ENCODE data around the gene GPR108.
"Not testable (repeated sequence)": the region's sequence is repeated elsewhere in the genome, so short reads cannot be mapped to it uniquely, and the experiment has no call there.

GPR108 gene

DNA sequence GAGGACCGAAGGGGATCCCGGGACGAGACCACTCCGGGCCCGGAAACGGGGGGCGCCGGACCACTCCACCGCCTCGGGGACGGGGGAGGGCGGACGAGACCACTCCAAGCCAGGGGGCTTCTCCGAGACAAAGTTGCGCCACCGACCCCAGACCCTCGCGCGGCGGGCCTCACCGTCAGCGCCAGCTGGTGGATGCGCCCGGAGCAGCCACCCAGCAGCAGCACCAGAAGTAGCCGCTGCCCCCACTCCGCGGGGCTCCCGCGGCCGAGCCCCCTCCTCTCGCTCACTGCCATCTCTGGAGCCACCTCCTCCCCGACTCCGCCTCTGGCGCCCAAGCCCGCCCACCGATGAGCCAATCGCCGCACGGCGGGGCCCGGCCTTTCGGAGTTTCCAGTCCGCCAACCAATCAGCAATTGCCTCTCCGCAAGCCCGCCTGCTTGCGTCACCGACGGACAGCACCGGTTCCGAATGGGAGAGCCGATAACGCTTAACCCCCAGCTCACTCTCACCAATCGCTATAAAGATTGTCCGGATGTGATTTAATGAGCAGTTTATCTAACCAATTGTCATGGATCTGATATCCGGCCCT is at the start of gene GPR108:
Gene GPR108, minus strand, starts transcription at position 297 of the 589 bp plus-strand sequence. Its CDS starts 4 bp downstream, at position 293.
- DNase-seq = peak; percentile 14 to 67

DNA sequence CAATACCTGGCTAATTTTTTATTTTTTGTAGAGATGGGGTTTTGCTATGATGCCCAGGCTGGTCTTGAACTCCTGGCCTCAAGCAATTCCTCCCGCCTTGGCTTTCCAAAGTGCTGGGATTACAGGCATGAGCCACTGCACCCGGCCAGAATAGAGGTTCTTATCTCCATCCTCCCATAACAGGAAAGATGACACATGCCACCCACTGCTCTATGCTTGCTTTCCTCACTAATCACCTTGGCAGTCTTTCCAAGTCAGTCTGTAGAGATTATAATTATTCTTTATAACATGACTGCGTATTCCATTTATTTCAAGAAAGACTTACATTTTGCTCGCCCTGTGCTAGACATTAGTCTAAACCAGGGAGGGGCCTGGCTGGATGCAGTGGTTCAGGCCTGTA is 41.8 kb upstream of the GPR108 start:
- no peak for DNase-seq

DNA sequence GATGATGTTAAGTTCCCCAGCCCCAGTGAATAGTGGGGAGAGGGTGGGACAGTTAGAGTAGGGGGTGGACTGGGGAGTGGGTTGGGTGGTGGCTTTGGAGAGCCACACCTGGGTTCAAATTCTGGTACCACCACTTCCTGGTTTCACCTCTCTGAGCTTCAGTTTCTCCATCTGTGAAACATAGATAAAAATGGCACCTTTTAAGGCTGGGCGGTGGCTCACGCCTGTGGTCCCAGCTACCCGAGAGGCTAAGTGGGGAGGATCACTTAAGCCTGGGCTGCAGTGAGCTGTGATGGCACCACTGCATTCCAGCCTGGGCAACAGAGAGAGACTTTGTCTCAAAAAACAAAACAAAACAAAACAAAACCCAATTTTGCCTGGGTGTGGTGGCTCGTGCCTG is 41.0 kb upstream of the GPR108 start:
- DNase-seq = no peak

DNA sequence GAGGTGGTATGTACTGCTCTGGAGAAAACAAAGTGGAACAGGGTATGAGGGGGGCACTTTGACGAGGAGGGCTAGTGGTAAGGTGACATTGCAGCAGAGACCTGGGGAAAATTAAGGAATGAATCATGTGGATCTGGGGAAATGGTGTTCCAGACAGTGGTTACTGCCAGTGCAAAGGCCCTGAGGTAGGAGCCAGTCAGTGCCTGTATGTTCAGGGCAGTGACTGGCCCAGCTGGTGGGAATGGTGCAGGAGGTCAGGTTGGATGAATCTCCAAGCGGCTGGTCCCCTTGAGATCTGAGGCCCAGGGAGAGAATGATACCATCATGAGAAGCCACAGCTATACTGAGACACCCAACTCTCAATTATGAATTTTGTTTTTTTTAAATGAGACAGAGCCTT is 40.1 kb upstream of the GPR108 start:
- no peak for DNase-seq

DNA sequence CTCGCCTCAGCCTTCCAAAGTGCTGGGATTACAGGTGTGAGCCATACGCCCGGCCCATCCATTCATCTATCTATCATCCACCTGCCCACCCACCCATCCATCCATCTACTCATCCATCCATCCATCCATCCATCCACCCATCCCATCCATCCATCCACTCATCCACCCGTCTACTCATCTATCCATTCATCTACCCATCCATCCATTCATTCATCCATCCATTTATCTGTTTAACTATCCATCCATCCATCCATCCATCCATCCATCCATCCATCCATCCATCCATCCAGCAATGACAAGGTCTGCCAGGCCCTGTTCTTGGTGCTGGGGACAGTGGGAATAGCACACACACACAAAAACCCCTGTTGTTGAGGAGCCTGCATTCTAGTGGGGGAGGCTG is 39.6 kb upstream of the GPR108 start:
- no peak for DNase-seq

DNA sequence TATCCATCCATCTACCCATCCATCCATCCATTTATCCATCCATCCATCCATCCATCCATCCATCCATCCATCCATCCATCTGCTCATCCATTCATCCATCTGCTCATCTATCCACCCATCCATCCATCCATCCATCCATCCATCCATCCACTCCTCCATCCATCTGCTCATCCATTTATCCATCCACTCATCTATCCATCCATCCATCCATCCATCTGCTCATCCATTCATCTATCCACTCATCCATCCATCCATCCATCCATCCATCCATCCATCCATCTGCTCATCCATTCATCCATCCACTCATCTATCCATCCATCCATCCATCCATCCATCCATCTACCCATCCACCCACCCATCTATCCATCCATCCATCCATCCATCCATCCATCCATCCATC is 38.7 kb upstream of the GPR108 start:
- not testable (repeated sequence) for DNase-seq

DNA sequence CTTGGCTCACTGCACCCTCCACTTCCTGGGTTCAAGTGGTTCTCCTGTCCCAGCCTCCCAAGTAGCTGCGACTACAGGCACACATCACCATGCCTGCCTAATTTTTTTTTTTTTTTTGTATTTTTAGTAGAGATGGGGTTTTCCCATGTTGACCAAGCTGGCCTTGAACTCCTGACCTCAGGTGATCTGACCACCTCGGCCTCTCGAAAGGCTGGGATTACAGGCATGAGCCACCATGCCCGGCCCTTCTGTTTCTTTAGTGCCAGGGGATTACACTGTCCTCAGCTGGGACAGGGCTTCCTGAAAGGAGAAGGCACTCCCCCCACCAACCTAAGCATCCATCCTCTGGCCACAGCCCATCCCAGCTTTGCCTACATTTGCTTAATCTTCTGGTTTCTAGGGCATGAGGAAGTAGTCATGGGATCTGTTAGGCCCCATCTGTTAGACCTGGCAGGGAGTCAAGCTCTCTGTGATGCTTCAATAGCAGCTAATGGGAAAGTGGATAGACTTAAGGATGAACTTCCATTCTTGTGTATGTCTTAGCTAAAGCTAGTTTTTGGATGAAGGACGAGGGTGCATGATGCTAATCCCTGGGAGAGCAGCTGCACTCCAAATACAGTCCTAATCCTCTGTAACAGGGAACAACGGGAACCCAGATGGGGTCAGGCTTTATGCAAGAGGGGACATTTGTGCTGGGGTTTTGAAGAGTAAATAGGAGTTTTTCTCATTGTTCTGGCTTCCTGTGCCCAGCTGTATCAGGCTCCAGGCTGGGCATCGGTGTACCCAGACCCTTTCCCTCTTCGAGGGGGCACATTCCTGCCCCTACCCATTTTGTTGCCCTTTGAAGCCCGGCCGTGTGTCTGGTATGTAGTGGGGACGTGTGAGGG is 37.7 kb upstream of the GPR108 start:
- no peak for DNase-seq

DNA sequence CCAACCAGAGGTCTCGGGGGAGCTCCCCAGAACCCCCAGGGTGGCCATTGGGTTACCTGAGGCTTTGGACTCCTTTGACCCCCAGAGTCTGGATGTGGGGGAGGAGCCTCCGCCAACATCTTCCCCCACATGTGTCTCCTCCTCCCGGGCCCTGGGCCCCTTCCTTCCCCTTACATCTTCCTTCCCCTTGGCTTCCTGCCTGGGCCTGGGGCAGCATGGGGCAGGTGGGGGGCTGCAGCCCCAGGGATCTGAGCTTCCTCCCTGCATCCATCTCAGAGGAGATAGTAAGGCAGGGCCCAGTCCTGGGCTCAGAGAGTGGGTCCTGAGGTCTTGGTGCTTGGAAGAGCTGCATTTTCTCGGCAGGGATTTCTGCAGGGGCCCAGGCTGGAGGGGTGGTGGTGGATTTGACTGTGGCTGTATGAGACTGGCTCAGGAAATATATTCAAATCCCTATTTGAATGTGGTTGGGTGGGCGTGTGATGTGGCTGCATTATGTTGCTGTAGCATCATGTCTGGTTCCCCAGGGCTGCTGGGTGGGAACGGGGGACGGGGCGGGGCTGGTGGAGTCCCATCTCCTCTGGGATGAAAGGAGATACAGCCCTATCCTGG is 36.0 kb upstream of the GPR108 start:
- DNase-seq = no peak

DNA sequence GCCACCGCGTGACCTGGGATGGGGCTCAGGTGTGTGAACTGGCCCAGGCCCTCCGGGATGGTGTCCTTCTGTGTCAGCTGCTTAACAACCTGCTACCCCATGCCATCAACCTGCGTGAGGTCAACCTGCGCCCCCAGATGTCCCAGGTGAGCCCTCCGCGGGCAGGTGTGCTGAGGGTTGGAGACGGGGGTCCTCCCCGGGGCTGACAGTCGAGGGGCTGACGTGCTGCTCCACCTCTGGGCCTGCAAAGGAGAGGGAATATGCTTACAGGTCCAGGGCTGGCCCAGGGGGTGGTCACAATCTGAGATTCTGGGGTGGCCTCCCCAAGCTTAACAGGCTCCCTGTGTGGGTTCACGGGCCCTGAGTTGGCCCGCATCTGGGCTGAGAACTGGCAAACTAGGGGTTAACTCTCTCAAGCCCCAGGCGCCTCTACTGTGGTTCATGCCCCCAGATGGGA is 35.5 kb upstream of the GPR108 start:
- no peak for DNase-seq

DNA sequence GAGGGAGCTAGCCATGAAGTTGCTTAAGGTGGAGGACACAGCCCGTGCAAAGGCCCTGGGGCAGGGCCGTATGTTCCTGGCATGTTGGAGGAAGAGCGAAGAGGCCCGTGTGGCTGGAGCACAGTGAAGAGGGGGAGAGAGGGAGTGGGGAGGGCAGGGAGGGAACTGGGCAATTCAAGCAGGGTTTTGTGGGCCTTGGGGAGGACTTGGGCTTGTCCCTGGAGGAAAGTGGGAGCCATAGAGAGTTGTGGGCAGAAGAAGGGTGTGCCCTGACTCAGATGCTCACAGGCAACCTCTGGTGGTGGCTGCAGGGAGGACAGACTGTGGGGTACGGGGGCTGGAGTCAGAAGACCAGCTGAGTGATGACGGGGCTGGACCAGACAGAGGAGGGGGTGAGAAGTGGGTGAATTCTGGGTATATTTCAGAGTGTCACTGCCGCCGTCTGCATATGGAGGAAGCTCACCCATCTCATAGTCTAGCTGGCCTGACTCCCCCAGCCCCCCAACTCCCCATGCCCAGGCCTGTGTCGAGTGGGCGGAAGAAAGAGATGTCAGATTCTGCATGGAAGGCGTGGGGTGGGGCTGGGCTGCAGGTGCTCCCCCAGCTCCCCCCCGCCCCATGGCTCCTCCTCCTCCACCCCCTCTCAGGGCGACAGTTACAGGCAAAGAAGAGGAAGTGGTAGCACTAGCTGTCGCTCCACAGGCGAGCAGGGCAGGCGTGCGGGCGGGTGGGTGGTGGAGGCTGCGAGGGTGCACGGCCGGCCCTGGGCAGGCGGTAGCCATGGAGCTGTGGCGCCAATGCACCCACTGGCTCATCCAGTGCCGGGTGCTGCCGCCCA is 34.9 kb upstream of the GPR108 start, which contains the start of gene VAV1:
Gene VAV1, plus strand, starts transcription at position 681 of the 838 bp plus-strand sequence. Its CDS starts 100 bp downstream, at position 781.
- DNase-seq = no peak

DNA sequence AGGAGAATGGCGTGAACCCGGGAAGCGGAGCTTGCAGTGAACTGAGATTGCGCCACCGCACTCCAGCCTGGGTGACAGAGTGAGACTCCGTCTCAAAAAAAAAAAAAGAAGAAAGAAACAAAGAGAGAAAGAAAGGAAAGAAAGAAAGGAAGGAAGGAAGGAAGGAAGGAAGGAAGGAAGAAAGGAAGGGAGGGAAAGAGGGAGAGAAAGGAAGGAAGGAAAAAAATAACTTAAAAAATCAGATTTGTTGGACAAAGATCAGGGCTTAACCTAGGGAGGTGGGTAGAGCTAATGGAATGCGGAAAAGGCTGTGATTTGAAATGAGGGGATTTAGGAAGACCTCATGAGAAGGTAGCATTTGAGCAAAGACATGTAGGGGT is 34.3 kb upstream of the GPR108 start:
- not testable (repeated sequence) for DNase-seq

DNA sequence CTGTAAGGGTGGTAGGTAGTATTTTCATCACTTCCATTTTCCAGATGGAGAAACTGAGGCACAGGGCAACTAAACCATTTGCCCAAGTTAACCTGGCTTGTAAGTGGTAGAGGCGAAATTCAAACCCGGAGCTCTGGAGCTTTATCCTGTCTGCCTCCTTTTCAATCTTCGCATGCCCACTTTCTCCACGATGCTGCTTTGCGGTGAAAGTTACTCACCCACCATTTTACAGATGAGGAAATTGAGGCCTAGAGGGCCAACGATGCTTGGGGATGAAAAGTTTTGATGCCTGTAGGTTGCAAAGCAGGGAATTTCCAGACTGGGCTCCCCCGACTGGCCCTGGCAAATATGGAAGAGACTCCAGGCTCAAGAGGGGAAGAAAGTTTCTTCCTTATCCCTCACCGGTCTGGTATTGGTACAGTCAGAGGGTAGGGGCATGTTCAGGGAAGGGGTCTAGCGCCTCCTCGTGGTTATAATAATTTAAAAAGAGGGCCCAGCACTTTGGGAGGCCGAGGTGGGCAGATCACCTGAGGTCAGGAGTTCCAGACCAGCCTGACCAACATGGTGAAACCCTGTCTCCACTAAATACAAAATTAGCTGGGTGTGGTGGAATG is 31.7 kb upstream of the GPR108 start:
- DNase-seq = no peak

DNA sequence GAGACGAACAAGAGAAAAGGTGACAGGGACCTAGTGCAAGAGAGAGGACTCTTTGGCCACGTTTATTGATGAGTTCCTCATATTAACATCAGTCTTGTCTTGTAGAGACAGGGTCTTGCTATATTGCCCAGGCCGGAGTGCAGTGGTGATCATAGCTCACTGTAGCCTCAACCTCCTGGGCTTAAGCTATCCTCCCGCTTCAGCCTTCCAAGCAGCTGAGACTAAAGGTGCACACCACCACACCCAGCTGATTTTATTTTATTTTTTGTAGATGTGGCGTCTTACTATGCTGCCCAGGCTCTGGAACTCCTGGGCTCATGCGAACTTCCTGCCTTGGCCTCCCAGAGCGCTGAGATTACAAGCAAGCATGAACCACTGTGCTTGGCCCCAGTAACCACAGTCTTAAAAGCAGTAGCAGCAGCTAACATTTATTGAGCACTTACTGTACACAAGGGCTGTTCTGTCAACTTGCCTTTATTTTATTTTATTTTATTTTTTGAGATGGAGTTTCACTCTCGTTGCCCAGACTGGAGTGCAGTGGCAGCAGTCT is 30.9 kb upstream of the GPR108 start:
- DNase-seq = no peak

DNA sequence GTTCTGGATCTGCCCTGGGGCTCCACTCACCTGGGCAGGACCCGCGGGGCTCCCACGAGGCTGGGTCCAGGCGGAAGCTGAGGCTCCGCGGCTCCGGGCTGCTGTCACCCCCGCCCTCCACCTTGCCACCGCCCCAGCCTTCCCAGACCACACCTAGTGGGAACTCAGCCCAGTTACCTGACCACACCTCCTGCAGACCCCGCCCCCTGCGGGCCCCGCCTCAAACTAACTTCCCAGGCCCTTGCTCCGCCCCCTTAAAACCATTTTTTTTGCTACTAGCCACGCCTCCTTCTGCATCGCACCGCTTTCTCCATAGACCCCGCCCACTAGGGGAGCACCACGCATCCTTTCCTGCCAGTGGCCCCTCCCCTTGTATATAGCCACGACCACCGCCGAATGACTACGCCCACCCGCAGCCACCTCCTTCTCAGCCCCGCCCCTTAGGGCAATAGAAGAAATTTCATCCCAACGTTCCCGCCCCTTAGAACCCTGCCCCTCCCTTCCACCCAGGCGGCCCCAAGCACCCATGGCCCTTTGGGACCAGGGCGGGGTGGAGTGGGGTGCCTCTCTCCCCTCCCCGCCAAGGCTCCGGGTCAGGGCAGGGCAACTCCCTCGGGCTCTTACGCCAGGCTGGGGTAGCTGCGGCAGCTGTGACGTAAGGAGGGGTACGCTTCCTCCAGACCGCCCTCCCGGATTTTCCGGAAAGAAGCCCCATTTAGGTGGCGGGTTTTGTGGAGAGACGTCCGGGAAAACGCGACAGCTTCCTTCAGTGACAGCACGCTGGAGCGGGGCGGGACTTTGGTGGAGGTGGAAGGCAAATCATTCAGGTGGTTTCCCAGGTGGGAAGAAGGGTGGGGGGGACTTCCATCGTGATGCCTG is 30.2 kb upstream of the GPR108 start, which contains the start of gene SH2D3A:
Gene SH2D3A, minus strand, starts transcription at position 79 of the 879 bp plus-strand sequence. CDS start 3,687 bp downstream, outside the sequence.
- no peak for DNase-seq

DNA sequence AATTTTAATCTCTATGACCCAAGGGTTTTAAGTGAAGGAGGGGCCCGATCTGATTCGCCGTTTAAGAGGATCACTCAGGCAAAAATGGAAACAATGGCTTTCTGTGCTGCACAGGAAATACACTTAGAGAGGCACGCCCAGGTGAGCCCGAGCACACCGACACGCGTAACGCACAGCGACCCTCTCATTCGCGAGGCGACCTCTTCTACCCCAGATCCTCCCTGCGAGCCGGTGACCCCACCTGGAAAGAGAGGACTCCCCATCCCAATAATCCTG is 29.6 kb upstream of the GPR108 start:
- no peak for DNase-seq

DNA sequence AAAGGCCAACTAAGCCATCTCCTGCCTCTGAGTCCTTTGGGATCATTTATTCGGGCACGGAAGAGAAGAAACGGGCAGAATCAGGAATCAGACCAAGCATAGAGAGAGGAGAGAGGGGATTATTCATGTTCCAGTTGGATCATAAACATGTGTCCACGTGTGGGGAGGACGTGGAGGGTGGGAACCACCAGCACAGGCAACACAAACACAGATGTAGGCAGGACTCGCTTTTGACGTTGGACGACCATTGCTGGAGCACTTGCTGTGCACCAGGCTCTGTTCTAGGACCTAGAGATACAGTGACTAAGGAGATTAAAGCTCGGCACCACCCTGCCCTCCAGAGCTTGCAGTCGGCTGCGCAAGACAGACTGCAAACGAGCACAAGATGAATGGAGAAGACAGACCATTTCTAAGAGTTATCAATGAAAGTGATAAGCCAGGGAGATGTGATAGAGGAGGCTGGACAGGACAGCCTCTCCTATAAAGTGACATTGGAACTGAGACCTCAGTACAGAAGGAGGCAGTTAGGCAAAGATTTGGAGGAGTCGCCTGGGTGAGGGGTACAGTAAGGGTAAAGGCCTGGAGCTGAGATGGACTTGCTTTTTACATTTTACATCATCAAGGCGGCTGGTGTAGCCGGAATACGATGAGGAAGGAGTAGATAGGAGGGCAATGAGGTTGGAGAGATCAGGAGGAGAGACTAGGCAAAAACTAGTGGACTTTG is 29.1 kb upstream of the GPR108 start:
- no peak for DNase-seq

DNA sequence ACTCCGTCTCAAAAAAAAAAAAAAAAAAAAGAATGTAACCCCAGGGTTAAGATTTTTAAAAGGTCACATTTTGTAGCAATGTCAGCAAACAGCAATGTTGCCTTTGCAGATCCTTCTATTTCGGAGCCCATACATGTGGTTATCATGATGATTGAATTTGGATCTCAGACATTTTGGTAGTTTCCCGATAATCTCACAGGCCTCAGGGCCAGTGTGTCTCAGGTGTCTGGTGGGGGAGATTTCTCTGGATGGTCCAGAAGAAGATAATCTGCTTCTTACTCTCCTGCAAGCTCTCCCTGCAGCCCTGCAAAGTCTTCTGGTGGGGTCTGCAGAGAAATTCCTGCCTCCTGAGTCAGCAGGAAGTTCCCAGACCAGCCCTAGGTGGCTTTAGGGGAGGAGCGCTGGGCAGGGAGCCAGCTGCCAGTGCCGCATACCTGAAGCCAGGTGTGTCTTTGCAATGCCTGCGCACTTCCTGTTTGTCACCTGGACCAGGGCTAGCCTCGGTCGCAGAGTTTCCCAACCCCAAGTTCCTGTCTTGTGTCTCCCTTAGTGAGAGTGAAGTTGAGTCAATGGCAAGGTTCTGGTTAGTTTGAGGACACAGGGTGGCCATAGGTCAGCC is 28.5 kb upstream of the GPR108 start:
- DNase-seq = no peak

DNA sequence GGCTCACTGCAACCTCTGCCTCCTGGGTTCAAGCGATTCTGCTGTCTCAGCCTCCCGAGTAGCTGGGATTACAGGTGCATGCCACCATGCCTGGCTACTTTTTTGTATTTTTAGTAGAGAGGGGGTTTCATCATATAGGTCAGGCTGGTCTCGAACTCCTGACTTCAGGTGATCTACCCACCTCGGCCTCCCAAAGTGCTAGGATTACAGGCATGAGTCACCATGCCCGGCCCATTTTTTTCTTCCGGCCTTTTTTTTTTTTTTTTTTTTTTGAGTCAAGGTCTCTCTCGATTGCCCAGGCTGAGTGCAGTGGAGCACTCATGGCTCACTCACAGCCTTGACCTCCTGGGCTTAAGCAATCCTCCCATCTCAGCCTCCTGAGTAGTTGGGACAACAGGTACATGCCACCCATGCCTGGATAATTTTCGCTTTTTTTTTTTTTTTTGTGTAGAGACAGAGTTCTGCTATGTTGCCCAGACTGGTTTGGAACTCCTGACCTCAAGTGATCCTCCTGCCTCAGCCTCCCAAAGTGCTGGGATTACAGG is 24.9 kb upstream of the GPR108 start:
- not testable (repeated sequence) for DNase-seq

DNA sequence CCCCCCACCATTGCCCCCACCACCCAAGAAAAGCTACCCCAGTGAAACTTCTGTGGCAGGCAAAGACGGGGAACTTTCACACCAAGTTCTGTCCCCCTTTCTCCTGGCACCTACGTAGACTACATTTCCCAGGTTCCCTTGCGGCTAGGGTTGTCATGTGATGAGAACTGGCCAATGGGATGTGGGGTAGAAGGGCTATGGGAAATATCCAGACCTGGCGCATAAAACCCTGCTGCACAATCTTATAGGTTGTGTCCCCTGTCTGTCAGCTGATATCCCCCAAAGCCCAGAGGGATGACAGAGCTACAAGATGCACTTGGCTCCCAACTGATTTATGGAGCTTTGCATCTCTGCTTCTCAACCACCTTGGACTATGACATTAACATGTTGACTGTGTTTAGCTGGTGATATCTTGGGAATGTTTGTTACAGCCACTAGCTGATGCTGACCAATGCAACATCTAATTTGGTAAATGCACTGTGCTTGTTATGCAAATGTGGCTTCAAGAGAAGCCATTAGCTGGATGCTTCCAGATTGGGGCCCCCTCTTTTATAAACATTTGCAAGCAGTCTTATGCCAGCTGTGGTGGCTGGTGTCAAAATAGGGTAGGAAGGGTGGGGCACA is 23.8 kb upstream of the GPR108 start:
- DNase-seq = no peak

Measured in NCI-H187 (cell line).